Measurements from ENCODE around the gene ANGEL2.

GRCh38 chr1:213003256-213003655 lies 12.4 kb downstream of the ANGEL2 start:
- TF ChIP-seq POLR2A (IDR thresholded peaks at IDR 0.05) (no peak), CTCF (IDR thresholded peaks at IDR 0.05) (no peak)

All from uterus (tissue), 2 donors.